PC-9 (cell line): Measurements from ENCODE around the gene MTG2.

Experiments used
- EZH2 ChIP-seq: fragments of 200-600 bp; sonication (generic); IDR thresholded peaks from 2 replicates; pipeline ENCODE4 v1.8.0; 2017; ENCODE audit warnings: antibody characterized with exemption, low read depth
- TF ChIP-seq, protein P1 (sequence below): fragments of 200-600 bp; sonication (generic); conservative IDR thresholded peaks from 2 replicates; pipeline ENCODE4 v1.6.1; 2017; ENCODE audit warnings: mixed run types, antibody characterized with exemption, mild to moderate bottlenecking, moderate library complexity

- TF ChIP-seq, protein P1, sequence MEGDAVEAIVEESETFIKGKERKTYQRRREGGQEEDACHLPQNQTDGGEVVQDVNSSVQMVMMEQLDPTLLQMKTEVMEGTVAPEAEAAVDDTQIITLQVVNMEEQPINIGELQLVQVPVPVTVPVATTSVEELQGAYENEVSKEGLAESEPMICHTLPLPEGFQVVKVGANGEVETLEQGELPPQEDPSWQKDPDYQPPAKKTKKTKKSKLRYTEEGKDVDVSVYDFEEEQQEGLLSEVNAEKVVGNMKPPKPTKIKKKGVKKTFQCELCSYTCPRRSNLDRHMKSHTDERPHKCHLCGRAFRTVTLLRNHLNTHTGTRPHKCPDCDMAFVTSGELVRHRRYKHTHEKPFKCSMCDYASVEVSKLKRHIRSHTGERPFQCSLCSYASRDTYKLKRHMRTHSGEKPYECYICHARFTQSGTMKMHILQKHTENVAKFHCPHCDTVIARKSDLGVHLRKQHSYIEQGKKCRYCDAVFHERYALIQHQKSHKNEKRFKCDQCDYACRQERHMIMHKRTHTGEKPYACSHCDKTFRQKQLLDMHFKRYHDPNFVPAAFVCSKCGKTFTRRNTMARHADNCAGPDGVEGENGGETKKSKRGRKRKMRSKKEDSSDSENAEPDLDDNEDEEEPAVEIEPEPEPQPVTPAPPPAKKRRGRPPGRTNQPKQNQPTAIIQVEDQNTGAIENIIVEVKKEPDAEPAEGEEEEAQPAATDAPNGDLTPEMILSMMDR: no peak
- no peak for TF ChIP-seq EZH2
These were observed 52.9 kb downstream of the MTG2 start for GRCh38 chr20:62235777-62236157.
